OCI-LY7 (cell line): ENCODE results near the gene MVD.

ENCODE experiments used
- CTCF ChIP-seq: fragments of 200-600 bp; sonication (generic); conservative IDR thresholded peaks from 2 replicates; pipeline ENCODE4 v1.5.1; 2014; ENCODE audit warnings: mild to moderate bottlenecking, antibody characterized with exemption, low read length, moderate library complexity, mixed read lengths
- EZH2phosphoT487 ChIP-seq: fragments of 200-600 bp; sonication (generic); IDR thresholded peaks from 2 replicates; pipeline ENCODE4 v1.6.1; 2018; ENCODE audit warnings: low read depth, borderline replicate concordance, mild to moderate bottlenecking, mixed run types, antibody characterized with exemption, low read length, moderate library complexity, mixed read lengths

GRCh38 chr16:88624481-88624880, 38.4 kb downstream of the MVD start:
- TF ChIP-seq CTCF (no peak), EZH2phosphoT487 (no peak)
